CD4-positive, alpha-beta T cell (primary cell): ENCODE results near the gene WDR82. TPM values are rescaled to one million over a fixed set of nuclear protein-coding genes. Genes with fewer than 3 reads are reported as not detected.

Experiments used
- ATAC-seq: fragments of 200-7000 bp; cut with Tn5 transposase; one replicate; pipeline ENCODE4 v1.10.0; 2022; ENCODE audit warnings: mild to moderate bottlenecking; ENCODE audit not compliant: poor library complexity
- CTCF ChIA-PET: fragments of 350-600 bp; sonication (Branson Sonifier 250); formaldehyde crosslinking; loops from one replicate; lab custom pipeline; 2021; ENCODE audit warnings: antibody characterized with exemption, inconsistent platforms; lab: Charles Lee
- POLR2A ChIA-PET: fragments of 350-600 bp; sonication (Branson Sonifier 250); formaldehyde crosslinking; loops from one replicate; lab custom pipeline; 2021; ENCODE audit warnings: antibody characterized with exemption, inconsistent platforms; lab: Charles Lee
- DNase-seq, 14 experiments: peaks; one replicate each; pipeline ENCODE4 v3.0.0-alpha.2; 2013 to 2020; ENCODE audit warnings: mixed read lengths in 2 of 14
- H3K27ac ChIP-seq, 2 donors: one replicate each; pipeline versions ENCODE4 v1.5.1 to v1.7.0; 2013; ENCODE audit warnings: low read length in 2 of 2, low read depth in 1 of 2, mild to moderate bottlenecking in 1 of 2
- H3K27me3 ChIP-seq, 2 experiments: 1 replicate in 1 of 2; 2 replicates in 1 of 2; pipeline versions ENCODE4 v1.6.1 to v1.7.0; 2013; ENCODE audit warnings: low read length in 2 of 2, control low read depth in 1 of 2, mild to moderate bottlenecking in 1 of 2, moderate library complexity in 1 of 2; ENCODE audit not compliant: insufficient read depth in 2 of 2, control insufficient read depth in 1 of 2
- H3K36me3 ChIP-seq: one replicate; pipeline ENCODE4 v1.6.1; 2013; ENCODE audit warnings: low read length, control low read depth; ENCODE audit not compliant: insufficient read depth
- H3K4me1 ChIP-seq: one replicate; pipeline ENCODE4 v1.6.1; 2013; ENCODE audit warnings: low read length, control low read depth; ENCODE audit not compliant: insufficient read depth
- H3K4me3 ChIP-seq: one replicate; pipeline ENCODE4 v1.5.1; 2013; ENCODE audit warnings: mild to moderate bottlenecking, low read length, moderate library complexity
- H3K9me3 ChIP-seq, 2 experiments: 1 replicate in 1 of 2; 2 replicates in 1 of 2; pipeline versions ENCODE4 v1.6.1 to v1.7.0; 2013; ENCODE audit warnings: low read length in 2 of 2, mild to moderate bottlenecking in 2 of 2, control low read depth in 1 of 2, moderate library complexity in 1 of 2; ENCODE audit not compliant: control insufficient read depth in 1 of 2, insufficient read depth in 1 of 2
- H3K27ac Mint-ChIP-seq: one replicate; pipeline ENCODE4 v1.8.0; 2020; ENCODE audit warnings: mixed read lengths
- H3K27me3 Mint-ChIP-seq: one replicate; pipeline ENCODE4 v1.8.0; 2021; ENCODE audit warnings: mixed read lengths
- H3K36me3 Mint-ChIP-seq: one replicate; pipeline ENCODE4 v1.8.0; 2021; ENCODE audit warnings: low read depth, mixed read lengths
- H3K4me1 Mint-ChIP-seq: one replicate; pipeline ENCODE4 v1.8.0; 2021; ENCODE audit warnings: low read depth, mixed read lengths
- H3K4me3 Mint-ChIP-seq: one replicate; pipeline ENCODE4 v1.8.0; 2020; ENCODE audit warnings: mild to moderate bottlenecking, mixed read lengths
- H3K9me3 Mint-ChIP-seq: one replicate; pipeline ENCODE4 v1.8.0; 2020; ENCODE audit warnings: mixed read lengths
- CTCF ChIP-seq: fragments of 200-600 bp; IDR thresholded peaks from one replicate; pipeline ENCODE4 v1.8.0; 2022; ENCODE audit warnings: antibody characterized with exemption, mild to moderate bottlenecking
- intact Hi-C, 2 experiments: fragments of 100-400 bp; cut with DNase I in 1 of 2; cut with micrococcal nuclease in 1 of 2; formaldehyde crosslinking; loops; one replicate each; pipeline versions ENCODE4 v1.15.1 to v1.9.0; 2023 to 2025; cut with DNase I, micrococcal nuclease
- total RNA-seq, 174 experiments: library from RNA in 2 of 174; stranded (reverse) in 2 of 174; gene quantifications; one replicate each; pipeline ENCODE4 v1.2.3 and lab custom pipeline; 2021 to 2026

WDR82 gene
- total RNA-seq, 2 experiments from 2014 or later, result 114 TPM

- no peaks in the 10 kb centered on the region for H3K9me3 ChIP-seq
- TF ChIP-seq CTCF, result no peak
- no peak overlapping the region for H3K4me3 Mint-ChIP-seq
- H3K4me3 ChIP-seq, result no peak overlapping the region
- peaks cover 13% of the 10 kb centered on the region for H3K36me3 Mint-ChIP-seq
- no peak overlapping the region for H3K27ac ChIP-seq
- POLR2A ChIA-PET, result no interaction called here
- no peaks in the 10 kb centered on the region for H3K27me3 ChIP-seq
- no peak for ATAC-seq
- CTCF ChIA-PET, result no interaction called here
- intact Hi-C loops, result no loop called here
- no peaks in the 10 kb centered on the region for H3K27me3 Mint-ChIP-seq
- H3K36me3 ChIP-seq, result peaks cover 4% of the 10 kb centered on the region
- H3K4me1 ChIP-seq, result peaks cover 17% of the 10 kb centered on the region
- no peak overlapping the region for H3K27ac Mint-ChIP-seq
- H3K9me3 Mint-ChIP-seq, result no peaks in the 10 kb centered on the region
- H3K4me1 Mint-ChIP-seq, result peaks cover 30% of the 10 kb centered on the region
- no peak for DNase-seq
These were observed 25.4 kb upstream of the WDR82 start for GRCh38 chr3:52303811-52304210.

- Mint-ChIP-seq H3K27ac (no peak overlapping the region), H3K9me3 (no peaks in the 10 kb centered on the region)
These were observed 24.1 kb upstream of the WDR82 start for GRCh38 chr3:52302426-52303145.

GRCh38 chr3:52299879-52300611, 21.6 kb upstream of the WDR82 start:
- peak in 2 of 14 experiments; percentile 38 to 44 for DNase-seq
- no peaks in the 10 kb centered on the region for H3K4me1 ChIP-seq
- H3K36me3 ChIP-seq, result peaks cover 11% of the 10 kb centered on the region
- Mint-ChIP-seq H3K27ac (no peak overlapping the region), H3K4me1 (peaks cover 9% of the 10 kb centered on the region), H3K27me3 (no peaks in the 10 kb centered on the region), H3K4me3 (no peak overlapping the region), H3K36me3 (peaks cover 3% of the 10 kb centered on the region), H3K9me3 (no peaks in the 10 kb centered on the region)
- no peaks in the 10 kb centered on the region for H3K9me3 ChIP-seq
- ChIA-PET POLR2A (interaction anchor here (0.6 to 1.0 kb wide), 2 partner anchors 12 to 15 kb away, joined by 3 to 5 read pairs; partner anchors contain the start of gene GLYCTK), CTCF (no interaction called here)
- H3K27ac ChIP-seq, result no peak overlapping the region
- intact Hi-C loops, result no loop called here
- H3K27me3 ChIP-seq, result no peaks in the 10 kb centered on the region
- ATAC-seq, result peak; percentile 48
- H3K4me3 ChIP-seq, result no peak overlapping the region
- TF ChIP-seq CTCF, result no peak

More at GRCh38 chr3:52302426-52303145, 24.1 kb upstream of the WDR82 start:
- intact Hi-C loops, result no loop called here
- Histone ChIP-seq H3K4me1 (peaks cover 12% of the 10 kb centered on the region), H3K27ac (no peak overlapping the region), H3K36me3 (peaks cover 4% of the 10 kb centered on the region), H3K4me3 (no peak overlapping the region), H3K27me3 (no peaks in the 10 kb centered on the region), H3K9me3 (no peaks in the 10 kb centered on the region)
- H3K4me1 Mint-ChIP-seq, result peaks cover 25% of the 10 kb centered on the region
- H3K36me3 Mint-ChIP-seq, result peaks cover 6% of the 10 kb centered on the region
- TF ChIP-seq CTCF, result no peak
- ChIA-PET POLR2A (no interaction called here), CTCF (no interaction called here)
- ATAC-seq (no peak), DNase-seq (no peak)
- H3K27me3 Mint-ChIP-seq, result no peaks in the 10 kb centered on the region
- H3K4me3 Mint-ChIP-seq, result no peak overlapping the region
